CD4-positive, alpha-beta T cell treated with Interleukin-4 for 4 hours (primary cell): Measurements from ENCODE around the gene KDELR1.
A peak's percentile ranks its signal among the peaks of the same experiment; 100 is the strongest.

Experiments
- DNase-seq: peaks from one replicate; pipeline ENCODE4 v3.0.0-alpha.2; 2020

Gene KDELR1

GRCh38 chr19:48370955-48371354, 20.4 kb downstream of the KDELR1 start:
- DNase-seq: no peak

GRCh38 chr19:48368936-48369335, 22.4 kb downstream of the KDELR1 start:
- no peak for DNase-seq

GRCh38 chr19:48367855-48368254, 23.5 kb downstream of the KDELR1 start:
- no peak for DNase-seq

- DNase-seq: no peak
These were observed 25.7 kb downstream of the KDELR1 start for GRCh38 chr19:48365602-48366001.

GRCh38 chr19:48364598-48365348, 26.6 kb downstream of the KDELR1 start:
- no peak for DNase-seq

GRCh38 chr19:48363810-48364597, 27.3 kb downstream of the KDELR1 start, which contains the start of the genes SYNGR4 and TMEM143:
SYNGR4 (plus strand) TSS chr19:48364367; CDS start chr19:48365843, 1,476 bp downstream.
TMEM143 (minus strand) TSS chr19:48363940; CDS start chr19:48363920, 20 bp downstream.
- DNase-seq: peak; percentile 99

GRCh38 chr19:48363500-48363809, 27.9 kb downstream of the KDELR1 start:
- DNase-seq: no peak

GRCh38 chr19:48362716-48363499, 28.4 kb downstream of the KDELR1 start:
- DNase-seq: peak; percentile 87

- DNase-seq: no peak
These were observed 29.4 kb downstream of the KDELR1 start for GRCh38 chr19:48361912-48362311.

- DNase-seq: no peak
These were observed 32.2 kb downstream of the KDELR1 start for GRCh38 chr19:48359123-48359522.

- DNase-seq: no peak
These were observed 35.9 kb downstream of the KDELR1 start for GRCh38 chr19:48355365-48355954.

- no peak for DNase-seq
These were observed 36.9 kb downstream of the KDELR1 start for GRCh38 chr19:48354332-48354992.

- DNase-seq: no peak
These were observed 37.7 kb downstream of the KDELR1 start for GRCh38 chr19:48353677-48354076.

- DNase-seq: peak; percentile 70
These were observed 40.0 kb downstream of the KDELR1 start for GRCh38 chr19:48351341-48351752.

- DNase-seq: no peak
These were observed 40.5 kb downstream of the KDELR1 start for GRCh38 chr19:48350856-48351255.

GRCh38 chr19:48348737-48349136, 42.6 kb downstream of the KDELR1 start:
- no peak for DNase-seq

- no peak for DNase-seq
These were observed 43.3 kb downstream of the KDELR1 start for GRCh38 chr19:48348045-48348444.

GRCh38 chr19:48346191-48346590, 45.2 kb downstream of the KDELR1 start:
- no peak for DNase-seq

GRCh38 chr19:48344892-48345291, 46.5 kb downstream of the KDELR1 start:
- no peak for DNase-seq

- no peak for DNase-seq
These were observed 48.4 kb downstream of the KDELR1 start for GRCh38 chr19:48342841-48343540.

GRCh38 chr19:48342414-48342738, 49.0 kb downstream of the KDELR1 start:
- DNase-seq: no peak
